GM12892 (cell line): ENCODE data around the gene ARHGAP9.

Experiments used
- POLR2A ChIP-seq: IDR thresholded peaks from 2 replicates; pipeline ENCODE4 v1.6.1; 2011; ENCODE audit warnings: low read depth, low read length, control low read depth
- POLR2AphosphoS5 ChIP-seq: IDR thresholded peaks from 2 replicates; pipeline ENCODE4 v1.6.1; 2011; ENCODE audit warnings: low read depth, low read length, control low read depth
- TAF1 ChIP-seq: IDR thresholded peaks from 2 replicates; pipeline ENCODE4 v1.6.1; 2011; ENCODE audit warnings: low read depth, mild to moderate bottlenecking, control low read depth, low read length, borderline replicate concordance

- no peak for TF ChIP-seq POLR2A
- TF ChIP-seq POLR2AphosphoS5 = no peak; the same call in 1 of the 2 replicates
- TF ChIP-seq TAF1 = no peak
These were observed 37.5 kb upstream of the ARHGAP9 start for GRCh38 chr12:57517187-57517586.
